Measurements from ENCODE around the gene PCCA.
"Not testable (repeated sequence)": the region's sequence is repeated elsewhere in the genome, so short reads cannot be mapped to it uniquely, and the experiment has no call there.

Gene PCCA

GRCh38 chr13:100559886-100560285 is 471.0 kb downstream of the PCCA start:
- no peaks in the 10 kb centered on the region for H3K4me1 ChIP-seq (ENCODE audit: control insufficient read depth in 1 of 2, insufficient read depth in 2 of 2, low read length in 2 of 2)
- no peak overlapping the region for H3K4me3 ChIP-seq (ENCODE audit: low read depth in 1 of 2, low read length in 2 of 2)
- H3K27me3 ChIP-seq (ENCODE audit: low read depth, low read length), result no peaks in the 10 kb centered on the region
- peaks cover 0 to 3% of the 10 kb centered on the region in 2 donors for H3K9me3 ChIP-seq (ENCODE audit: control insufficient read depth in 1 of 2, low read length in 2 of 2)
- no peak overlapping the region for H3K27ac ChIP-seq (ENCODE audit: low read length)
- no peaks in the 10 kb centered on the region for H3K36me3 ChIP-seq (ENCODE audit: control insufficient read depth in 1 of 2, insufficient read depth in 2 of 2, low read length in 2 of 2)

DNA sequence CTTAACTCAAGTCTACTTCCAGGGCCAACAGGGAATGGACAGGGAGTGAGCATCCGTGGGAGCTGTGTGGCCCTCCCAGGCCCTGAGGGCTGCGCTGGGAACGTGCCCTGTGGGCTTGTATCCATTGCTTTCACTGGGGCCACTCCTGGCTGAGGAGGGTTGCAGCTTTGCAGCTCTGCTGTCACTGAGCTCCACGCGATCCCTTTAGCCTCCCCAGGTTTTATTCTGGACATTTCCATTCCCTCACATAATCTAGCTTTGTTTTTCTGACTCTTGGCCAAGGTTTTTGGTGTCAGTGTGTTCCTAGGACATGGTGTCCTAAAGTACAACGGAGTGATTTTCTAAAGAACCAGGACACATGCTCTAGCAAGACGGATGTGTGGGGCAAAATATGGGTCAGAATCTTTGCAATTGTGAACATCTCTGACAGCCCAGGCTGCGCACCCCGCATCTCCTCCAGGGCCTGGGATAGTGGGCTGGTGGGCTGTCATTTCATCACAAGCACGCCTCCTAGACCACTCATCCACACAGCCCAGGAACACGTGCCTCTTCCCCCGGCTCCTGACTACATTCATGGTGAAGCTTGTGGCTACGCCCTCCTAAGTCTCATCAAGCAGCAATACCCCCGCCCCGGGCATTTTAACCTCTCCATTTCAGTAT is 471.7 kb downstream of the PCCA start:
- H3K9me3 ChIP-seq (ENCODE audit: control insufficient read depth in 1 of 2, low read length in 2 of 2), result peaks cover 0 to 1% of the 10 kb centered on the region in 2 donors
- no peaks in the 10 kb centered on the region for H3K4me1 ChIP-seq (ENCODE audit: control insufficient read depth in 1 of 2, insufficient read depth in 2 of 2, low read length in 2 of 2)
- H3K4me3 ChIP-seq (ENCODE audit: low read depth in 1 of 2, low read length in 2 of 2), result no peak overlapping the region
- no peaks in the 10 kb centered on the region for H3K36me3 ChIP-seq (ENCODE audit: control insufficient read depth in 1 of 2, insufficient read depth in 2 of 2, low read length in 2 of 2)
- no peak overlapping the region for H3K27ac ChIP-seq (ENCODE audit: low read length)
- H3K27me3 ChIP-seq (ENCODE audit: low read depth, low read length), result no peaks in the 10 kb centered on the region

- no peaks in the 10 kb centered on the region for H3K4me1 ChIP-seq (ENCODE audit: control insufficient read depth in 1 of 2, insufficient read depth in 2 of 2, low read length in 2 of 2)
- H3K27ac ChIP-seq (ENCODE audit: low read length), result no peak overlapping the region
- no peaks in the 10 kb centered on the region for H3K27me3 ChIP-seq (ENCODE audit: low read depth, low read length)
- no peak overlapping the region for H3K4me3 ChIP-seq (ENCODE audit: low read depth in 1 of 2, low read length in 2 of 2)
- H3K36me3 ChIP-seq (ENCODE audit: control insufficient read depth in 1 of 2, insufficient read depth in 2 of 2, low read length in 2 of 2), result no peaks in the 10 kb centered on the region
- H3K9me3 ChIP-seq (ENCODE audit: control insufficient read depth in 1 of 2, low read length in 2 of 2), result peaks cover 0 to 6% of the 10 kb centered on the region in 2 donors
These were observed 472.2 kb downstream of the PCCA start for GRCh38 chr13:100561158-100561499.

GRCh38 chr13:100561599-100562204 is 472.8 kb downstream of the PCCA start:
- Histone ChIP-seq H3K4me3 (ENCODE audit: low read depth in 1 of 2, low read length in 2 of 2) (no peak overlapping the region), H3K36me3 (ENCODE audit: control insufficient read depth in 1 of 2, insufficient read depth in 2 of 2, low read length in 2 of 2) (no peaks in the 10 kb centered on the region), H3K27ac (ENCODE audit: low read length) (no peak overlapping the region), H3K27me3 (ENCODE audit: low read depth, low read length) (no peaks in the 10 kb centered on the region), H3K4me1 (ENCODE audit: control insufficient read depth in 1 of 2, insufficient read depth in 2 of 2, low read length in 2 of 2) (no peaks in the 10 kb centered on the region), H3K9me3 (ENCODE audit: control insufficient read depth in 1 of 2, low read length in 2 of 2) (peaks cover 0 to 7% of the 10 kb centered on the region in 2 donors)

DNA sequence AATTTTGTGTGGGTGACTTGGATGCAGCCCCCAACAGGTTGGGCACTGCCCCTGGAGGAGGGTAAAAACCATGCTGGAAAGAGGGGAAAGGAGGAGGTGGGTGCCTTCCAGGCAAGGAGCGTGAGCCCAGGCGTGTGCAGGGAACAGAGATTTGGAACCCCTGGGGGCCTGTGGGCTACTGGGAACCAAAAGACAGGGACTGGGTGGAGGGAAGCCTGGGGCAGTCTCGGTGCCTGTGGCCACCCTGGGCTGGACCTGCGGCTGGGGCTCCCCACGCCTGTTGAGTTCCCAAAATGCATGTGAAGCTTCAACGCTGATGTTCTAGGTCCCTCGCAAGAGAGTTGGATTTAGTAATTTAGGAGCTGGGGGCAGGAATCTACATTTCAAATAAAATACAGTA is 474.9 kb downstream of the PCCA start:
- Histone ChIP-seq H3K4me1 (ENCODE audit: control insufficient read depth in 1 of 2, insufficient read depth in 2 of 2, low read length in 2 of 2) (no peaks in the 10 kb centered on the region), H3K36me3 (ENCODE audit: control insufficient read depth in 1 of 2, insufficient read depth in 2 of 2, low read length in 2 of 2) (no peaks in the 10 kb centered on the region), H3K9me3 (ENCODE audit: control insufficient read depth in 1 of 2, low read length in 2 of 2) (peaks cover 0 to 7% of the 10 kb centered on the region in 2 donors), H3K27me3 (ENCODE audit: low read depth, low read length) (no peaks in the 10 kb centered on the region), H3K4me3 (ENCODE audit: low read depth in 1 of 2, low read length in 2 of 2) (no peak overlapping the region), H3K27ac (ENCODE audit: low read length) (no peak overlapping the region)

- H3K27me3 ChIP-seq (ENCODE audit: low read depth, low read length), result no peaks in the 10 kb centered on the region
- H3K9me3 ChIP-seq (ENCODE audit: control insufficient read depth in 1 of 2, low read length in 2 of 2), result peaks cover 0 to 7% of the 10 kb centered on the region in 2 donors
- no peak overlapping the region for H3K4me3 ChIP-seq (ENCODE audit: low read depth in 1 of 2, low read length in 2 of 2)
- H3K4me1 ChIP-seq (ENCODE audit: control insufficient read depth in 1 of 2, insufficient read depth in 2 of 2, low read length in 2 of 2), result no peaks in the 10 kb centered on the region
- no peaks in the 10 kb centered on the region for H3K36me3 ChIP-seq (ENCODE audit: control insufficient read depth in 1 of 2, insufficient read depth in 2 of 2, low read length in 2 of 2)
- H3K27ac ChIP-seq (ENCODE audit: low read length), result no peak overlapping the region
These were observed 475.7 kb downstream of the PCCA start for GRCh38 chr13:100564444-100565223.

DNA sequence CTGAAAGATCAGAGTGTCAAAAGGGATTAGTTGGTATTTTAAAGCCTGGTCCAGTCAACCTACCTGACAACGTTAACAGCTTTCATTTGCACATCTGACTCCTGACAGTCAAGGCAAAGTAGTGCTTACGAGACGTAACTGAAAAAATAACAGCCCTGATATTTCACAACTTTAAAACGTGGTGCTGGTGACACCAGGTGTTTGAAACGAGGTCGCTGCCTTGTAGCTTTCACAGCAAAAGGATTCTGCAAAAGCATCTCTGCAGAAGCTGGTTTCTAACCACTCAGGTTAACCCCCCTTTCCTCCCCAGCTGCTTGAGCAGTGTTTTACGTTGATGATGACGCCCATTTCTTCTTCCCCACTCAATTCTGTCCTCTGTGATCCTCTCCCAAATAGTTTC is 476.4 kb downstream of the PCCA start:
- Histone ChIP-seq H3K27ac (ENCODE audit: low read length) (no peak overlapping the region), H3K4me1 (ENCODE audit: control insufficient read depth in 1 of 2, insufficient read depth in 2 of 2, low read length in 2 of 2) (no peaks in the 10 kb centered on the region), H3K36me3 (ENCODE audit: control insufficient read depth in 1 of 2, insufficient read depth in 2 of 2, low read length in 2 of 2) (no peaks in the 10 kb centered on the region), H3K4me3 (ENCODE audit: low read depth in 1 of 2, low read length in 2 of 2) (no peak overlapping the region), H3K27me3 (ENCODE audit: low read depth, low read length) (no peaks in the 10 kb centered on the region), H3K9me3 (ENCODE audit: control insufficient read depth in 1 of 2, low read length in 2 of 2) (peaks cover 0 to 7% of the 10 kb centered on the region in 2 donors)

DNA sequence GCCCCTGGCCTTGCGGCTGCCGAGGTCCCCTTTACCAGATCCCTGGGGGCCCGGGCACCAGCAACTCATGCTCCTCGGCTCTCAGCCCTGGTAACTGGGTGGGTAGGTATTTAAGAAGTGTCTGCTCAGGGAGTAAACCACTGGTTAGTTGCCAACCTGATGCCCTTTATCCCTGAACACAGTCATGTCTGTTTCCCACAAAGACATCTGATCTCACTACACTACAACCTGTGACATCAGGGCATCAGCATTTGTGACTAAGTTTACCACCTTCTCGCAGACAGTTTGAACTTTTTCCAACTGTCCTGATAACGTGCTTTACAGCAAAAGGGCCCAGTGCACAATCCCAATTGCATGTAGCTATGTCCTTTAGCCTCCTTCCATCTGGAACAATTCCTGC is 477.6 kb downstream of the PCCA start:
- Histone ChIP-seq H3K4me1 (ENCODE audit: control insufficient read depth in 1 of 2, insufficient read depth in 2 of 2, low read length in 2 of 2) (no peaks in the 10 kb centered on the region), H3K4me3 (ENCODE audit: low read depth in 1 of 2, low read length in 2 of 2) (no peak overlapping the region), H3K9me3 (ENCODE audit: control insufficient read depth in 1 of 2, low read length in 2 of 2) (peaks cover 0 to 7% of the 10 kb centered on the region in 2 donors), H3K36me3 (ENCODE audit: control insufficient read depth in 1 of 2, insufficient read depth in 2 of 2, low read length in 2 of 2) (no peaks in the 10 kb centered on the region), H3K27me3 (ENCODE audit: low read depth, low read length) (no peaks in the 10 kb centered on the region), H3K27ac (ENCODE audit: low read length) (no peak overlapping the region)

DNA sequence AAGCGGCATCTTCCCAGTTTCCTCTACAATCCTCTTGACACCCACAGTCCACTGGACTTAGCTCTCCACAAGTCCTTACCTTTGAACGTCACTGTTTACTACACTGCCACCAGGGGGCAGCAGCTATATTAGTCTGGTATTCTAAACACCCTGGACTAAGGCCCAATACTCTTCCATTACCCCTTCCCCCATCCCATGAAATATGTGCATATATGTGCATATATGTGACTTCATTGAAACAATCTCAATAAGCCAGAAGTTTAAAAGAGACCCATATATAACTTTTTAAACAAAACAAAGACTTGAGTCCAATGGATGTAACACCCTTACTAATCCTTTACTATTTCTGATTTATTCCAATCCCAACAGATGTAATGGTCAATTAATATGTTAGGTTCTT is 484.2 kb downstream of the PCCA start:
- H3K4me1 ChIP-seq (ENCODE audit: control insufficient read depth in 1 of 2, insufficient read depth in 2 of 2, low read length in 2 of 2), result no peaks in the 10 kb centered on the region
- H3K27ac ChIP-seq (ENCODE audit: low read length), result no peak overlapping the region
- H3K27me3 ChIP-seq (ENCODE audit: low read depth, low read length), result no peaks in the 10 kb centered on the region
- no peaks in the 10 kb centered on the region for H3K9me3 ChIP-seq (ENCODE audit: control insufficient read depth in 1 of 2, low read length in 2 of 2)
- no peak overlapping the region for H3K4me3 ChIP-seq (ENCODE audit: low read depth in 1 of 2, low read length in 2 of 2)
- no peaks in the 10 kb centered on the region for H3K36me3 ChIP-seq (ENCODE audit: control insufficient read depth in 1 of 2, insufficient read depth in 2 of 2, low read length in 2 of 2)

- H3K4me3 ChIP-seq (ENCODE audit: low read depth in 1 of 2, low read length in 2 of 2); H3K4me1 ChIP-seq (ENCODE audit: control insufficient read depth in 1 of 2, insufficient read depth in 2 of 2, low read length in 2 of 2); H3K9me3 ChIP-seq (ENCODE audit: control insufficient read depth in 1 of 2, low read length in 2 of 2); H3K27me3 ChIP-seq (ENCODE audit: low read depth, low read length); H3K27ac ChIP-seq (ENCODE audit: low read length): not testable (repeated sequence)
- peaks cover 0 to 16% of the 10 kb centered on the region in 2 donors for H3K36me3 ChIP-seq (ENCODE audit: control insufficient read depth in 1 of 2, insufficient read depth in 2 of 2, low read length in 2 of 2)
These were observed 488.3 kb downstream of the PCCA start for GRCh38 chr13:100577239-100577638.

Measured in muscle layer of duodenum (tissue), 2 donors.